K562 (cell line): ENCODE measurements around the gene C6orf47. TPM values are rescaled to one million over a fixed set of nuclear protein-coding genes. Genes with fewer than 3 reads are reported as not detected.

Experiments used
- BACH1 ChIP-seq: fragments of 200-800 bp; sonication (Bioruptor generic); IDR thresholded peaks from 2 replicates; pipeline ENCODE4 v1.6.1; 2016; ENCODE audit warnings: missing genetic modification characterization, missing compliant biosample characterization
- CHD1 ChIP-seq: fragments of 200-600 bp; sonication (generic); IDR thresholded peaks from one replicate; pipeline ENCODE4 v1.6.1; 2012; ENCODE audit warnings: mild to moderate bottlenecking, moderate library complexity, low read length, inconsistent platforms
- COPS2 ChIP-seq: fragments of 450-650 bp; conservative IDR thresholded peaks from 2 replicates; pipeline ENCODE4 v1.6.1; 2016; ENCODE audit warnings: mild to moderate bottlenecking, moderate library complexity
- ETV6 ChIP-seq, 3 experiments: fragments of 150-350 bp in 1 of 3; sonication (generic) in 1 of 3; formaldehyde crosslinking in 1 of 3; IDR thresholded peaks; 2 replicates each; pipeline versions ENCODE4 v1.6.1 to v1.8.0; 2014 to 2022; ENCODE audit warnings: borderline replicate concordance in 2 of 3, low read depth in 2 of 3, antibody characterized with exemption in 1 of 3, low read length in 1 of 3, mild to moderate bottlenecking in 1 of 3, missing genetic modification reagents in 1 of 3
- FOXK2 ChIP-seq, 2 experiments: fragments of 450-650 bp; IDR thresholded peaks in 1 of 2; conservative IDR thresholded peaks in 1 of 2; 2 replicates each; pipeline ENCODE4 v1.6.1; 2016; ENCODE audit warnings: low read depth in 2 of 2, mild to moderate bottlenecking in 1 of 2
- GTF2F1 ChIP-seq: IDR thresholded peaks from 2 replicates; pipeline ENCODE4 v1.6.1; 2011; ENCODE audit warnings: low read depth, low read length, improper control_type of control experiment
- MAFG ChIP-seq: fragments of 450-650 bp; conservative IDR thresholded peaks from 2 replicates; pipeline ENCODE4 v1.6.1; 2016; ENCODE audit warnings: missing genetic modification characterization, missing compliant biosample characterization
- MAFK ChIP-seq: IDR thresholded peaks from 2 replicates; pipeline ENCODE4 v1.6.1; 2011; ENCODE audit warnings: low read length, improper control_type of control experiment
- MEIS2 ChIP-seq: fragments of 450-650 bp; IDR thresholded peaks from 2 replicates; pipeline ENCODE4 v1.6.1; 2014; ENCODE audit warnings: mild to moderate bottlenecking; ENCODE audit not compliant: partially characterized antibody
- NEUROD1 ChIP-seq: fragments of 150-350 bp; IDR thresholded peaks from 2 replicates; pipeline ENCODE4 v1.6.1; 2014; ENCODE audit warnings: borderline replicate concordance, low read length, low read depth; ENCODE audit not compliant: partially characterized antibody
- PTBP1 ChIP-seq: fragments of 200-400 bp; formaldehyde crosslinking; IDR thresholded peaks from 2 replicates; pipeline ENCODE4 v1.6.1; 2017; ENCODE audit warnings: low read depth, low read length
- TAF1 ChIP-seq: IDR thresholded peaks from 2 replicates; pipeline ENCODE4 v1.6.1; 2011; ENCODE audit warnings: mild to moderate bottlenecking, low read length, moderate library complexity; ENCODE audit not compliant: insufficient read depth, control insufficient read depth, severe bottlenecking; ENCODE audit errors: extremely low read depth
- TCF7L2 ChIP-seq: fragments of 150-350 bp; IDR thresholded peaks from 2 replicates; pipeline ENCODE4 v1.6.1; 2016; ENCODE audit warnings: low read depth, mild to moderate bottlenecking, low read length, moderate library complexity
- TEAD1 ChIP-seq, 2 experiments: fragments of 450-650 bp in 1 of 2; sonication (generic) in 1 of 2; formaldehyde crosslinking; IDR thresholded peaks; 2 replicates each; pipeline versions ENCODE4 v1.4.0 to v1.8.0; 2020 to 2022; ENCODE audit warnings: mild to moderate bottlenecking in 2 of 2, missing genetic modification reagents in 1 of 2
- TRIM28 ChIP-seq: fragments of 450-650 bp; IDR thresholded peaks from 2 replicates; pipeline ENCODE4 v1.6.1; 2017
- WHSC1 ChIP-seq: IDR thresholded peaks from one replicate; pipeline ENCODE4 v1.6.1; 2012; ENCODE audit warnings: low read length, control low read depth, inconsistent platforms
- ZBTB7A ChIP-seq: IDR thresholded peaks from 2 replicates; pipeline ENCODE4 v1.6.1; 2011; ENCODE audit warnings: low read depth, mild to moderate bottlenecking, low read length, moderate library complexity, borderline replicate concordance; ENCODE audit not compliant: control insufficient read depth
- ZNF263 ChIP-seq: sonication (generic); formaldehyde crosslinking; IDR thresholded peaks from 2 replicates; pipeline ENCODE4 v1.8.0; 2022; ENCODE audit warnings: mild to moderate bottlenecking, missing genetic modification reagents, borderline replicate concordance
- polyA plus RNA-seq, 8 experiments: library from polyadenylated mRNA; depleted of rRNA in 4 of 8; stranded (reverse) in 5 of 8; unstranded in 3 of 8; fragments of >200 nt; fragmentation: Nextera tagmentation in 2 of 8; fragmentation: Illumina TruSeq in 1 of 8; extraction: Ambion mirVana in 2 of 8; extraction: Trizol in 1 of 8; gene quantifications; 2 replicates each; pipeline versions ENCODE4 v1.2.1 to v1.2.3, GENCODE V29; 2011 to 2014; ENCODE audit warnings: inconsistent platforms in 1 of 8, missing spikeins in 1 of 8
- total RNA-seq, 7 experiments: library from RNA; depleted of rRNA in 6 of 7; stranded (reverse); fragments of >200 nt in 6 of 7; fragmentation: Illumina TruSeq in 2 of 7; extraction: Trizol in 2 of 7; gene quantifications; 2 replicates each; pipeline versions ENCODE4 v1.2.1 to v1.2.3, GENCODE V29; 2011 to 2021; ENCODE audit warnings: low replicate concordance in 1 of 7
- TF ChIP-seq, protein P1 (sequence below): sonication (generic); formaldehyde crosslinking; IDR thresholded peaks from 2 replicates; pipeline ENCODE4 v1.9.0; 2022; ENCODE audit warnings: mild to moderate bottlenecking, missing genetic modification reagents
- TF ChIP-seq, protein P2 (sequence below): IDR thresholded peaks from 2 replicates; pipeline ENCODE4 v1.6.1; 2014; ENCODE audit warnings: antibody characterized with exemption
- TF ChIP-seq, protein P3 (sequence below), 3 experiments: IDR thresholded peaks in 2 of 3; conservative IDR thresholded peaks in 1 of 3; 2 replicates each; pipeline ENCODE4 v1.5.1; 2011 to 2012; ENCODE audit warnings: low read length in 3 of 3, mild to moderate bottlenecking in 3 of 3, control low read depth in 2 of 3, improper control_type of control experiment in 1 of 3, inconsistent platforms in 1 of 3, low read depth in 1 of 3, mixed read lengths in 1 of 3, moderate library complexity in 1 of 3; ENCODE audit not compliant: insufficient read depth in 2 of 3
- TF ChIP-seq, protein P4 (sequence below): fragments of 450-650 bp; IDR thresholded peaks from 2 replicates; pipeline ENCODE4 v1.6.1; 2016; ENCODE audit warnings: antibody characterized with exemption

Gene C6orf47
- total and polyA plus RNA-seq, 9 of the 15 experiments (the other 6 are each of a cell fraction or from before 2014, with no cell fraction given): 0.14 to 43.8 (median 27.0) TPM

- TF ChIP-seq, protein P1, sequence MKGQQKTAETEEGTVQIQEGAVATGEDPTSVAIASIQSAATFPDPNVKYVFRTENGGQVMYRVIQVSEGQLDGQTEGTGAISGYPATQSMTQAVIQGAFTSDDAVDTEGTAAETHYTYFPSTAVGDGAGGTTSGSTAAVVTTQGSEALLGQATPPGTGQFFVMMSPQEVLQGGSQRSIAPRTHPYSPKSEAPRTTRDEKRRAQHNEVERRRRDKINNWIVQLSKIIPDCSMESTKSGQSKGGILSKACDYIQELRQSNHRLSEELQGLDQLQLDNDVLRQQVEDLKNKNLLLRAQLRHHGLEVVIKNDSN (CRISPR knock-in tag): peak; percentile 20; the same call in 1 of the 2 replicates
- TF ChIP-seq COPS2 (no peak), MAFK (peak; percentile 65), BACH1 (tag) (no peak), MAFG (tag) (peak; percentile 79), WHSC1 (peak; percentile 38), TAF1 (peak; percentile 30), TRIM28 (no peak), TCF7L2 (no peak), MEIS2 (no peak), CHD1 (peak; percentile 37), PTBP1 (0 out of 2 replicates have a peak, but pooled peaks have one; percentile 17), GTF2F1 (0 out of 2 replicates have a peak, but pooled peaks have one; percentile 65), NEUROD1 (no peak), TEAD1 (CRISPR knock-in tag; IDR thresholded peaks at IDR 0.05) (peak in 1 of 2 experiments; percentile 36; a peak in 1 of 4 replicates), ETV6 (IDR thresholded peaks at IDR 0.05; ENCODE audit: borderline replicate concordance in 1 of 2, low read depth in 2 of 2, low read length in 1 of 2) (no peak), ETV6 (CRISPR knock-in tag; IDR thresholded peaks at IDR 0.05; ENCODE audit: borderline replicate concordance) (0 out of 2 replicates have a peak, but pooled peaks have one; percentile 60), ZBTB7A (peak; percentile 49; the same call in 1 of the 2 replicates), FOXK2 (conservative IDR thresholded peaks at IDR 0.05 in 1 of 2, IDR thresholded peaks at IDR 0.05 in 1 of 2; ENCODE audit: low read depth in 2 of 2) (no peak), ZNF263 (CRISPR knock-in tag) (0 out of 2 replicates have a peak, but pooled peaks have one; percentile 26)
- TF ChIP-seq, protein P2, sequence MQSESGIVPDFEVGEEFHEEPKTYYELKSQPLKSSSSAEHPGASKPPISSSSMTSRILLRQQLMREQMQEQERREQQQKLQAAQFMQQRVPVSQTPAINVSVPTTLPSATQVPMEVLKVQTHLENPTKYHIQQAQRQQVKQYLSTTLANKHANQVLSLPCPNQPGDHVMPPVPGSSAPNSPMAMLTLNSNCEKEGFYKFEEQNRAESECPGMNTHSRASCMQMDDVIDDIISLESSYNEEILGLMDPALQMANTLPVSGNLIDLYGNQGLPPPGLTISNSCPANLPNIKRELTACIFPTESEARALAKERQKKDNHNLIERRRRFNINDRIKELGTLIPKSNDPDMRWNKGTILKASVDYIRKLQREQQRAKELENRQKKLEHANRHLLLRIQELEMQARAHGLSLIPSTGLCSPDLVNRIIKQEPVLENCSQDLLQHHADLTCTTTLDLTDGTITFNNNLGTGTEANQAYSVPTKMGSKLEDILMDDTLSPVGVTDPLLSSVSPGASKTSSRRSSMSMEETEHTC: 0 out of 2 replicates have a peak, but pooled peaks have one; percentile 34
- TF ChIP-seq, protein P3, sequence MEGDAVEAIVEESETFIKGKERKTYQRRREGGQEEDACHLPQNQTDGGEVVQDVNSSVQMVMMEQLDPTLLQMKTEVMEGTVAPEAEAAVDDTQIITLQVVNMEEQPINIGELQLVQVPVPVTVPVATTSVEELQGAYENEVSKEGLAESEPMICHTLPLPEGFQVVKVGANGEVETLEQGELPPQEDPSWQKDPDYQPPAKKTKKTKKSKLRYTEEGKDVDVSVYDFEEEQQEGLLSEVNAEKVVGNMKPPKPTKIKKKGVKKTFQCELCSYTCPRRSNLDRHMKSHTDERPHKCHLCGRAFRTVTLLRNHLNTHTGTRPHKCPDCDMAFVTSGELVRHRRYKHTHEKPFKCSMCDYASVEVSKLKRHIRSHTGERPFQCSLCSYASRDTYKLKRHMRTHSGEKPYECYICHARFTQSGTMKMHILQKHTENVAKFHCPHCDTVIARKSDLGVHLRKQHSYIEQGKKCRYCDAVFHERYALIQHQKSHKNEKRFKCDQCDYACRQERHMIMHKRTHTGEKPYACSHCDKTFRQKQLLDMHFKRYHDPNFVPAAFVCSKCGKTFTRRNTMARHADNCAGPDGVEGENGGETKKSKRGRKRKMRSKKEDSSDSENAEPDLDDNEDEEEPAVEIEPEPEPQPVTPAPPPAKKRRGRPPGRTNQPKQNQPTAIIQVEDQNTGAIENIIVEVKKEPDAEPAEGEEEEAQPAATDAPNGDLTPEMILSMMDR (IDR thresholded peaks at IDR 0.05 in 2 of 3, conservative IDR thresholded peaks at IDR 0.05 in 1 of 3; ENCODE audit: insufficient read depth in 2 of 3, low read depth in 1 of 3, low read length in 3 of 3): peak in 1 of 3 experiments; percentile 1; a peak in 1 of 6 replicates
- TF ChIP-seq, protein P4, sequence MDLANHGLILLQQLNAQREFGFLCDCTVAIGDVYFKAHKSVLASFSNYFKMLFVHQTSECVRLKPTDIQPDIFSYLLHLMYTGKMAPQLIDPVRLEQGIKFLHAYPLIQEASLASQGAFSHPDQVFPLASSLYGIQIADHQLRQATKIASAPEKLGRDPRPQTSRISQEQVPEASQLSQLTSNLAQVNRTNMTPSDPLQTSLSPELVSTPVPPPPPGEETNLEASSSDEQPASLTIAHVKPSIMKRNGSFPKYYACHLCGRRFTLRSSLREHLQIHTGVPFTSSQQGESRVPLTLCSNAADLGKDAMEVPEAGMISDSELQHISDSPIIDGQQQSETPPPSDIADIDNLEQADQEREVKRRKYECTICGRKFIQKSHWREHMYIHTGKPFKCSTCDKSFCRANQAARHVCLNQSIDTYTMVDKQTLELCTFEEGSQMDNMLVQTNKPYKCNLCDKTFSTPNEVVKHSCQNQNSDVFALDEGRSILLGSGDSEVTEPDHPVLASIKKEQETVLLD: peak; percentile 12; the same call in 1 of the 2 replicates
Measured at GRCh38 chr6:31658158-31658688, 2.4 kb downstream of the C6orf47 start (continued).
